Mesenchymal stem cell (in vitro differentiated cells and primary cell): ENCODE data around the gene THAP8.

Source experiments
- DNase-seq: peaks from one replicate; pipeline ENCODE4 v3.0.0-alpha.2; 2013
- H2AFZ ChIP-seq: one replicate; pipeline ENCODE4 v1.6.1; 2013; ENCODE audit warnings: low read depth, mild to moderate bottlenecking, control low read depth, inconsistent platforms, low read length, moderate library complexity
- H2AK5ac ChIP-seq: 2 replicates; pipeline ENCODE4 v1.6.1; 2013; ENCODE audit warnings: low read length, moderate library complexity, mild to moderate bottlenecking, inconsistent platforms; ENCODE audit not compliant: severe bottlenecking
- H2BK120ac ChIP-seq: one replicate; pipeline ENCODE4 v1.6.1; 2013; ENCODE audit warnings: low read depth, mild to moderate bottlenecking, inconsistent platforms, low read length, moderate library complexity
- H2BK12ac ChIP-seq, 2 experiments: one replicate each; pipeline ENCODE4 v1.6.1; 2013; ENCODE audit warnings: inconsistent platforms in 2 of 2, low read length in 2 of 2, mild to moderate bottlenecking in 2 of 2, moderate library complexity in 2 of 2, control low read depth in 1 of 2
- H2BK15ac ChIP-seq: one replicate; pipeline ENCODE4 v1.6.1; 2013; ENCODE audit warnings: mild to moderate bottlenecking, low read depth, inconsistent platforms; ENCODE audit not compliant: poor library complexity, severe bottlenecking
- H2BK5ac ChIP-seq: 2 replicates; pipeline ENCODE4 v1.6.1; 2013; ENCODE audit warnings: low read depth, mild to moderate bottlenecking, low read length, control low read depth, inconsistent platforms; ENCODE audit not compliant: poor library complexity, severe bottlenecking
- H3K14ac ChIP-seq, 2 experiments: one replicate each; pipeline ENCODE4 v1.6.1; 2013; ENCODE audit warnings: inconsistent platforms in 2 of 2, low read length in 2 of 2, control low read depth in 1 of 2, mild to moderate bottlenecking in 1 of 2, moderate library complexity in 1 of 2
- H3K18ac ChIP-seq, 2 experiments: one replicate each; pipeline ENCODE4 v1.6.1; 2013; ENCODE audit warnings: inconsistent platforms in 2 of 2, low read length in 2 of 2, control low read depth in 1 of 2, low read depth in 1 of 2, mild to moderate bottlenecking in 1 of 2
- H3K23ac ChIP-seq, 2 experiments: one replicate each; pipeline ENCODE4 v1.6.1; 2013; ENCODE audit warnings: inconsistent platforms in 2 of 2, low read length in 2 of 2, mild to moderate bottlenecking in 2 of 2, moderate library complexity in 2 of 2, control low read depth in 1 of 2
- H3K27ac ChIP-seq: 2 replicates; pipeline ENCODE4 v1.5.1; 2013; ENCODE audit warnings: mild to moderate bottlenecking, moderate library complexity, low read length, control low read depth, inconsistent platforms; ENCODE audit not compliant: poor library complexity, severe bottlenecking
- H3K27me3 ChIP-seq, 2 experiments: 2 replicates each; pipeline versions ENCODE4 v1.6.1 to v1.7.0; 2013; ENCODE audit warnings: low read length in 2 of 2, mild to moderate bottlenecking in 2 of 2, moderate library complexity in 2 of 2, control low read depth in 1 of 2, inconsistent platforms in 1 of 2; ENCODE audit not compliant: control insufficient read depth in 1 of 2, insufficient read depth in 1 of 2
- H3K36me3 ChIP-seq, 2 experiments: 2 replicates each; pipeline versions ENCODE4 v1.6.1 to v1.7.0; 2013; ENCODE audit warnings: low read length in 2 of 2, control low read depth in 1 of 2, inconsistent platforms in 1 of 2, low read depth in 1 of 2, mild to moderate bottlenecking in 1 of 2; ENCODE audit not compliant: insufficient read depth in 2 of 2, control insufficient read depth in 1 of 2
- H3K4ac ChIP-seq, 2 experiments: one replicate each; pipeline ENCODE4 v1.6.1; 2013; ENCODE audit warnings: inconsistent platforms in 2 of 2, low read length in 2 of 2, mild to moderate bottlenecking in 2 of 2, moderate library complexity in 2 of 2, control low read depth in 1 of 2, low read depth in 1 of 2
- H3K4me1 ChIP-seq: 2 replicates; pipeline ENCODE4 v1.6.1; 2013; ENCODE audit warnings: low read depth, low read length, control low read depth; ENCODE audit not compliant: control insufficient read depth, insufficient read depth
- H3K4me2 ChIP-seq: 2 replicates; pipeline ENCODE4 v1.6.1; 2013; ENCODE audit warnings: low read length, mild to moderate bottlenecking, inconsistent platforms; ENCODE audit not compliant: poor library complexity, severe bottlenecking
- H3K4me3 ChIP-seq, 2 experiments: 2 replicates each; pipeline versions ENCODE4 v1.5.1 to v1.7.0; 2013; ENCODE audit warnings: low read length in 2 of 2, mild to moderate bottlenecking in 2 of 2, control low read depth in 1 of 2, low read depth in 1 of 2; ENCODE audit not compliant: insufficient read depth in 1 of 2
- H3K79me1 ChIP-seq: replicated peaks from 2 replicates; pipeline ENCODE4 v1.6.1; 2013; ENCODE audit warnings: mild to moderate bottlenecking, control low read depth, low read length, inconsistent platforms; ENCODE audit not compliant: poor library complexity, severe bottlenecking
- H3K9ac ChIP-seq: 2 replicates; pipeline ENCODE4 v1.7.0; 2013; ENCODE audit warnings: mild to moderate bottlenecking, low read length, moderate library complexity
- H3K9me3 ChIP-seq: 2 replicates; pipeline ENCODE4 v1.7.0; 2013; ENCODE audit warnings: mild to moderate bottlenecking, low read length; ENCODE audit not compliant: control insufficient read depth
- H4K8ac ChIP-seq: one replicate; pipeline ENCODE4 v1.6.1; 2013; ENCODE audit warnings: inconsistent platforms, mild to moderate bottlenecking, low read length, moderate library complexity
- H4K91ac ChIP-seq: one replicate; pipeline ENCODE4 v1.6.1; 2013; ENCODE audit warnings: mild to moderate bottlenecking, low read length, inconsistent platforms
- WGBS: methylation state at CpG from one replicate; pipeline ENCODE4 v1.1.7; 2013; ENCODE audit warnings: mixed read lengths; 5-methylcytosine and 5-hydroxymethylcytosine counted together

Gene THAP8

DNA sequence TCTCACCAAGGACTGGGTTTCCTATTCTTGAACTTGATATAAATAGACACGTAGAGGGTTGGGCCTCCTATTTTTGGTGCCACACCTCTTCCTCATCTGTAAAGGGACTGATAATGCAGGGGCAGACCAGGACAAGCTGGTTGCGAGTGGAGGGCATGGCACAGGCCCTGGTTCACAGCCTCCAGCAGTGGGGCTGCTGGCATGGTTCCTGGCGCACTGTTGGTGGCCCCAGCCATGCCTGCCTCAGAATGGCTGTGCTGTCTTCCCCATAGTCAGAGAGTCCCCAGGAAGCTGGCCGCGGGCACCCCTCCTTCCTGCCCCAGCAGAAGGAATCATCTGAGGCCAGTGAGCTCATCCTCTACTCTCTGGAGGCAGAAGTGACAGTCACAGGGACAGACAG is 46.4 kb upstream of the THAP8 start:
- Histone ChIP-seq H2BK12ac (no peak overlapping the region), H3K9ac (no peak overlapping the region), H2BK15ac (no peak overlapping the region), H2AK5ac (no peak overlapping the region), H2AFZ (no peak overlapping the region), H3K4me1 (peaks cover 9% of the 10 kb centered on the region), H2BK120ac (no peak overlapping the region), H3K4me2 (no peak overlapping the region), H4K91ac (no peak overlapping the region), H3K18ac (no peak overlapping the region), H3K14ac (no peak overlapping the region), H3K23ac (no peak overlapping the region), H2BK5ac (no peak overlapping the region), H4K8ac (no peak overlapping the region), H3K27ac (no peak overlapping the region), H3K4ac (no peak overlapping the region), H3K36me3 (peaks cover 0 to 48% of the 10 kb centered on the region in 2 experiments), H3K79me1 (no peaks in the 10 kb centered on the region), H3K27me3 (no peaks in the 10 kb centered on the region), H3K4me3 (no peak overlapping the region), H3K9me3 (no peaks in the 10 kb centered on the region)
- no peak for DNase-seq
- whole genome bisulfite sequencing: 92% methylated on average over 5 of the region's 5 CpGs

DNA sequence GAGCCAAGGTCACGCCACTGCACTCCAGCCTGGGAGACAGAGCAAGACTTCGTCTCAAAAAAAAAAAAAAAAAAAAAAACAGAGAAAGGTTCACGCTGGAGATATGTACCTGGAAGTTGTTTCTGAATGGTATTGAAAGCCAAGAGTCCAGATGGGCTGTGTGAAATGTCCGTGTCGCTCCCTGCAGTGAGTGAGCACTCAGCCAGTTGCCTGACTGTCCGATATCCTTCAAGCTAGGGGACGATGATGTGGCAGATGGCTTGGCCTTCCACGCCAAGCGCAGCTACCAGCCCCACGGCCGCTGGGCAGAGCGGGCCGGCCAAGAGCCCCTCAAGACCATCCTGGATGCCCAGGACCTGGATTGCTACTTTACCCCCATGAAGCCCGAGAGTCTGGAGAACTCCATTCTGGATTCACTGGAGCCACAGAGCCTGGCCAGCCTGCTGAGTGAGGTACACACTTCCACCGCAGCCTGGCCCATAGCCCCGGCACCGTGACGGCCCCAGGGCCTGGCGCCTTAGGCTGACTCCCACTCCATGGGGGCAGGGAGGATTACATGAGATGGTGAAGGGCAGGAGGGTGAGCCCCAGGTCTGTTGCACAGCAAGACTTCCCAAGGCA is 45.2 kb upstream of the THAP8 start:
- 95% methylated on average over 19 of the region's 19 CpGs for WGBS
- no peak overlapping the region for H2BK120ac ChIP-seq

DNA sequence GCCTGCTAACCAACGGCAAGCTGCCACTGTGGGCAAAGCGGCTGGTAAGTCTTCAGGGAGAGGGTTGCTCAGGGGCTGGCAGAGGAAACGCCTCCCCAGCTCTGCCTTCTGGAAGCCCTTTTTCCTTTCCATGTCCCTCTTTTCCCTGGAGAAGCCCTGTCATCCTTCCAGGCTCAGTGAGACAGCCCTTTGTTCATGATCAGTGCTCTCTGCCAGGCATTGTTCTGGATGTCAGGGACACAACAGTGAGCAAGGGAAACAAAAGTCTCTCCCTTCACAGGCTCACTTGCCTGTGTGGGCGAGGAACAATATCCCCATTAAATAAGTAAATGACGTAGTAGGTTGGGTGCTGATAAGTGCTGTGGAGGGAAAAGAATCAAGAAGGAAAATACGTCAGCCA is 43.0 kb upstream of the THAP8 start:
- H3K4me1 ChIP-seq: peaks cover 2% of the 10 kb centered on the region
- H2BK15ac ChIP-seq: no peak overlapping the region
- no peak overlapping the region for H2BK12ac ChIP-seq
- H3K18ac ChIP-seq: no peak overlapping the region
- no peak overlapping the region for H2BK120ac ChIP-seq
- 100% methylated on average over 6 of the region's 6 CpGs for WGBS
- H3K9ac ChIP-seq: no peak overlapping the region
- no peaks in the 10 kb centered on the region for H3K27me3 ChIP-seq
- H3K4ac ChIP-seq: no peak overlapping the region
- H3K4me3 ChIP-seq: no peak overlapping the region
- no peak overlapping the region for H4K8ac ChIP-seq
- no peak for DNase-seq
- no peak overlapping the region for H2AK5ac ChIP-seq
- no peak overlapping the region for H3K23ac ChIP-seq
- no peak overlapping the region for H2AFZ ChIP-seq
- H3K9me3 ChIP-seq: no peaks in the 10 kb centered on the region
- H3K27ac ChIP-seq: no peak overlapping the region
- no peak overlapping the region for H2BK5ac ChIP-seq
- H3K36me3 ChIP-seq: peaks cover 0 to 31% of the 10 kb centered on the region in 2 experiments
- H4K91ac ChIP-seq: no peak overlapping the region
- H3K79me1 ChIP-seq: no peaks in the 10 kb centered on the region
- H3K14ac ChIP-seq: no peak overlapping the region
- H3K4me2 ChIP-seq: no peak overlapping the region

More for the DNA sequence above, 45.2 kb upstream of the THAP8 start:
- no peak overlapping the region for H2AK5ac ChIP-seq
- H3K23ac ChIP-seq: no peak overlapping the region
- H3K9me3 ChIP-seq: no peaks in the 10 kb centered on the region
- no peak overlapping the region for H3K9ac ChIP-seq
- no peak for DNase-seq
- no peak overlapping the region for H4K91ac ChIP-seq
- H3K4ac ChIP-seq: no peak overlapping the region
- H2BK12ac ChIP-seq: no peak overlapping the region
- peaks cover 0 to 36% of the 10 kb centered on the region in 2 experiments for H3K36me3 ChIP-seq
- H3K18ac ChIP-seq: no peak overlapping the region
- H2BK15ac ChIP-seq: no peak overlapping the region
- H3K27ac ChIP-seq: no peak overlapping the region
- peaks cover 5% of the 10 kb centered on the region for H3K4me1 ChIP-seq
- H3K79me1 ChIP-seq: no peaks in the 10 kb centered on the region
- no peak overlapping the region for H2AFZ ChIP-seq
- H3K27me3 ChIP-seq: no peaks in the 10 kb centered on the region
- no peak overlapping the region for H3K14ac ChIP-seq
- H3K4me2 ChIP-seq: no peak overlapping the region
- no peak overlapping the region for H2BK5ac ChIP-seq
- H4K8ac ChIP-seq: no peak overlapping the region
- no peak overlapping the region for H3K4me3 ChIP-seq

DNA sequence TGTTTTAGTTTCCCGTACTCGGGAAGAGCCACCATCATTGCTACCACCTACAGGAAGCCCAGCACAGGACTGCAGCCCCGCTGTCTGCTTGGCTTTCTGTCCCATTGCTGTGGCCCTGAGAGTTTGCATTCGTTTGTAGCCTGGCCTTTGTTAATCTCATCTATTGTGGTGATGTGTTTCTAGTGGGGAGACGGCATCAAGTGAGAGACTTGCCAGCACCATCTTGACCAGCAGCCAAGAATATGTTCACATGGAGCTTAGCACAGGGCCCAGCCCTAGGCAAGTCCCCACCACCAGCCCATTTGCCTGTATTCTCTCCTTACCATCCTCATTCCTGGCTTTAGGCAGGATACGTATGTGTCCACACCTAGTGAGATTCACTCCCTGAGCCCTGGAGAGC is 39.6 kb upstream of the THAP8 start:
- H2AFZ ChIP-seq: no peak overlapping the region
- no peak overlapping the region for H2AK5ac ChIP-seq
- no peaks in the 10 kb centered on the region for H3K27me3 ChIP-seq
- no peak overlapping the region for H3K27ac ChIP-seq
- H4K91ac ChIP-seq: no peak overlapping the region
- no peak for DNase-seq
- H3K4me2 ChIP-seq: no peak overlapping the region
- H2BK12ac ChIP-seq: no peak overlapping the region
- H3K9me3 ChIP-seq: no peaks in the 10 kb centered on the region
- no peaks in the 10 kb centered on the region for H3K79me1 ChIP-seq
- no peak overlapping the region for H3K4ac ChIP-seq
- no peak overlapping the region for H3K18ac ChIP-seq
- H3K4me1 ChIP-seq: no peaks in the 10 kb centered on the region
- H3K23ac ChIP-seq: no peak overlapping the region
- no peak overlapping the region for H2BK15ac ChIP-seq
- no peak overlapping the region for H3K9ac ChIP-seq
- no peak overlapping the region for H3K14ac ChIP-seq
- WGBS: 84% methylated on average over 5 of the region's 6 CpGs
- no peak overlapping the region for H2BK120ac ChIP-seq
- H3K4me3 ChIP-seq: no peak overlapping the region
- no peak overlapping the region for H4K8ac ChIP-seq
- H3K36me3 ChIP-seq: peaks cover 0 to 31% of the 10 kb centered on the region in 2 experiments
- no peak overlapping the region for H2BK5ac ChIP-seq
